ENCODE results near the gene ZNF148.

- TF ChIP-seq CTCF (IDR thresholded peaks at IDR 0.05) (no peak), POLR2AphosphoS5 (IDR thresholded peaks at IDR 0.05; ENCODE audit: insufficient read depth in 1 of 2, low read depth in 1 of 2) (no peak), POLR2A (IDR thresholded peaks at IDR 0.05) (no peak)
These were observed 124.2 kb downstream of the ZNF148 start for GRCh38 chr3:125250973-125251372.
